ENCODE results near the gene UFSP2.

The UFSP2 gene

DNA sequence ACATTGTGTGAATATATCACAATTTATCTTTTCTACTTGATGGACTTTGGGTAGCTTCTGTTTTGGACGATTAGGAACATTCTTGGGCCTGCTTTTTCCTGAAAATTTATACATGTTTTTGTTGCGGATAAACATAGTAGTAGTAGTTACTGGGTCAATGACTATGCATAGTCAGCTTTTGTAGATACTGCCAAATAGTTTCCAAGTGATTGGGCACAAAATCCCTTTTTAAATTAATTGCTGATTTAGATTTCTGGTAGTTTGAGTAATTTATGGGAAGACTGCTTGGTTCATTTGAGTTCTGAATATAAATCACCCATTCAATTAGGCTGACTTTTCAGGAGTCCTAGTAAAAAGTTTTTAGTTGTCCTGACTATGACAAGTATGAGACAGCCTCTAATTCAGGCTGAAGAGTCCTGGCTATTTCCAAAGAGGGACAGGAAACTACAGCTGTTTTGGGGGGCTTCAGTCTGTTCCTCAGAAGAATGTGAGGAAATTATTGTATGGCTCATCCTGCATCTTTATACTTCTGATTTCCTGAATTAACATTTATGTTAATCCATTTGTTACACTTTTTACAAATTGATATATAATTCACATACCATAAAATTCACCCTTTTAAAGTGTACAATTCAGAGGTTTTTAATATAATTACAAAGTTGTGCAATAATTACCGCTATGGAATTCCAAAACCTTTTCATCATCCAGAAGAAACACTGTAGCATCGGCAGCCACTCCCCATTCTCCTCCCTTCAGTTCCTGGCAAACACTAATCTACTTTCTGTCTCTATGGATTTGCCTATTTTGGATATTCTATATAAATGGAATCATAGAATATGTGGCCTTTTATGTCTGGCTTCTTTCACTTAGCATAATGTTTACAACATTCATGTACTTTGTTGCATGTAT lies 44.2 kb downstream of the UFSP2 start:
- Histone ChIP-seq H3F3A (ENCODE audit: control insufficient read depth, insufficient read depth) (no peaks in the 10 kb centered on the region), H3K36me3 (ENCODE audit: control insufficient read depth, low read length) (no peaks in the 10 kb centered on the region), H3K4me1 (ENCODE audit: control insufficient read depth, low read length) (no peaks in the 10 kb centered on the region), H3K4me3 (ENCODE audit: low read length) (no peak overlapping the region), H4K20me1 (ENCODE audit: control insufficient read depth, insufficient read depth, low read depth, low read length) (no peaks in the 10 kb centered on the region), H3K79me2 (ENCODE audit: control insufficient read depth, low read length) (no peaks in the 10 kb centered on the region), H3K4me2 (ENCODE audit: low read length) (no peak overlapping the region), H3K27me3 (ENCODE audit: control insufficient read depth, low read length) (no peaks in the 10 kb centered on the region), H3K9me3 (ENCODE audit: control insufficient read depth, insufficient read depth, low read length) (no peaks in the 10 kb centered on the region), H3K27ac (ENCODE audit: low read depth, low read length) (no peak overlapping the region), H3K9me2 (replicated peaks; ENCODE audit: control insufficient read depth, low read length) (no peaks in the 10 kb centered on the region)
- TF ChIP-seq EZH2phosphoT487 (IDR thresholded peaks at IDR 0.05; ENCODE audit: borderline replicate concordance, low read length) = no peak
- TF ChIP-seq, protein P1, sequence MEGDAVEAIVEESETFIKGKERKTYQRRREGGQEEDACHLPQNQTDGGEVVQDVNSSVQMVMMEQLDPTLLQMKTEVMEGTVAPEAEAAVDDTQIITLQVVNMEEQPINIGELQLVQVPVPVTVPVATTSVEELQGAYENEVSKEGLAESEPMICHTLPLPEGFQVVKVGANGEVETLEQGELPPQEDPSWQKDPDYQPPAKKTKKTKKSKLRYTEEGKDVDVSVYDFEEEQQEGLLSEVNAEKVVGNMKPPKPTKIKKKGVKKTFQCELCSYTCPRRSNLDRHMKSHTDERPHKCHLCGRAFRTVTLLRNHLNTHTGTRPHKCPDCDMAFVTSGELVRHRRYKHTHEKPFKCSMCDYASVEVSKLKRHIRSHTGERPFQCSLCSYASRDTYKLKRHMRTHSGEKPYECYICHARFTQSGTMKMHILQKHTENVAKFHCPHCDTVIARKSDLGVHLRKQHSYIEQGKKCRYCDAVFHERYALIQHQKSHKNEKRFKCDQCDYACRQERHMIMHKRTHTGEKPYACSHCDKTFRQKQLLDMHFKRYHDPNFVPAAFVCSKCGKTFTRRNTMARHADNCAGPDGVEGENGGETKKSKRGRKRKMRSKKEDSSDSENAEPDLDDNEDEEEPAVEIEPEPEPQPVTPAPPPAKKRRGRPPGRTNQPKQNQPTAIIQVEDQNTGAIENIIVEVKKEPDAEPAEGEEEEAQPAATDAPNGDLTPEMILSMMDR (IDR thresholded peaks at IDR 0.05; ENCODE audit: low read depth, low read length, poor library complexity, severe bottlenecking) = no peak

DNA sequence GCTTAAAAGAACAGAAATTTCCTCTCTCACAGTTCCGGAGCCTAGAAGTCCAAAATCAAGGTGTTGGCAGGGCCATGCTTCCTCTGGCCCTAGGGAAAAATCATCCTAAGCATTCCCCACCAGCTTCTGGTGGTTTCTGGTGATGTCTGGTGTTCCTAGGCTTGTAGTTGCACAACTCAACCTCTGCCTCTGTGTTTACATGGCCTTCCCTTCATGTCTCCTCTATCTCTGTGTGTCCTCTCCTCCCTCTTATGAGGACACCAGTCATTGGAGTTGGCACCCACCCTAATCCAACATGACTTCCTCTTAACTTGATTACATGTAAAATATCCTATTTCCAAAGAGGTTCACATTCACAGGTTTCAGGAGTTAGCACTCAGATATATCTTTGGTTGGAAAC lies 45.4 kb downstream of the UFSP2 start:
- TF ChIP-seq, protein P1 (IDR thresholded peaks at IDR 0.05; ENCODE audit: low read depth, low read length, poor library complexity, severe bottlenecking) = no peak
- no peak for TF ChIP-seq EZH2phosphoT487 (IDR thresholded peaks at IDR 0.05; ENCODE audit: borderline replicate concordance, low read length)
- H3K79me2 ChIP-seq (ENCODE audit: control insufficient read depth, low read length) = no peaks in the 10 kb centered on the region
- H4K20me1 ChIP-seq (ENCODE audit: control insufficient read depth, insufficient read depth, low read depth, low read length) = no peaks in the 10 kb centered on the region
- no peaks in the 10 kb centered on the region for H3F3A ChIP-seq (ENCODE audit: control insufficient read depth, insufficient read depth)
- H3K9me2 ChIP-seq (replicated peaks; ENCODE audit: control insufficient read depth, low read length) = no peaks in the 10 kb centered on the region
- no peaks in the 10 kb centered on the region; the same call in 1 of the 2 replicates for H3K36me3 ChIP-seq (ENCODE audit: control insufficient read depth, low read length)
- no peaks in the 10 kb centered on the region for H3K27me3 ChIP-seq (ENCODE audit: control insufficient read depth, low read length)
- no peaks in the 10 kb centered on the region for H3K9me3 ChIP-seq (ENCODE audit: control insufficient read depth, insufficient read depth, low read length)
- H3K27ac ChIP-seq (ENCODE audit: low read depth, low read length) = no peak overlapping the region
- no peaks in the 10 kb centered on the region for H3K4me1 ChIP-seq (ENCODE audit: control insufficient read depth, low read length)
- no peak overlapping the region for H3K4me3 ChIP-seq (ENCODE audit: low read length)
- no peak overlapping the region for H3K4me2 ChIP-seq (ENCODE audit: low read length)

DNA sequence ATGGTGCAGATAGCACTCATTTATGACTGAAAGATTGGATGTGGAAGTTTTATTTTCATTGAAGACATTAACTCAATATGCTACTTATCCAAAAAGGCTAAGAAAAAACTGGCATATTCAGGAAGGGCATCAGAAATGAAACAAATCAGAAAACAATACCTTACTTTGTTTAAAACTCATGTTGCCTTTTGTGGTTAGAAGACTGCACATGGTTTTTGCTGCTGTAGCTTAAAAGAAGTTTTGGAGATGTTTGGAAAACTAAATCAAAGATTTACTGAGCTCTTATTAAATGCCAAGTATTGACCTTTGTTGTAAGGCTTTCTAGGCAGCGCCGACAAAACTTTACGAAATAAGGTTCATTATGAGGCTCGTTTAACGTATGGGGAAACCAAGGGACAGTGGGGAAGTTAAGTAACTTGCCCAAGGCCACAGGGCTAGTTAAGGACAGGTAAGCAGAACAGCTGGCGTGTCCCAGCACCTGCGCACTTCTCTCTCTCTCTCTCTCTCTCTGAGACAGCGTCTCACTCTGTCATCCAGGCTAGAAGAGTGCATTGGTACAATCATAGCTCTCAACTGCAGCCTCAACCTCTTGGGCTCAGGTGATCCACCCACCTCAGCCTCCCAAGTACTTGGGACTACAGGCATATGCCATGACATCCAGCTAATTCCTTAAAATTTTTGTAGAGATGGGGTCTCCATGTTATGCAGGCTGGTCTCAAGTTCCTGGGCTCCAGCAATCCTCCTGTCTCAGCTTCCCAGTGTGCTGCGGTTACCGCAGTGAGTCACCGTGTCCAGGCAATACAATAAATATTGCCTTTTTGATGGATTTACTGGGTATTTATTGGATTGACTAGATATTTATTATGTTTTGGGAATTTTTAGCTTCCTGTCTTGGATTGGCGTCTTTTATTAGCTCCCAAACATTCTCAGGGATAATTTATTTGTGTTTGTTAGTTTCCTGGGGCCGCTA lies 46.2 kb downstream of the UFSP2 start:
- H4K20me1 ChIP-seq (ENCODE audit: control insufficient read depth, insufficient read depth, low read depth, low read length) = no peaks in the 10 kb centered on the region
- no peak for TF ChIP-seq EZH2phosphoT487 (IDR thresholded peaks at IDR 0.05; ENCODE audit: borderline replicate concordance, low read length)
- TF ChIP-seq, protein P1 (IDR thresholded peaks at IDR 0.05; ENCODE audit: low read depth, low read length, poor library complexity, severe bottlenecking) = no peak

More for the DNA sequence above, 46.2 kb downstream of the UFSP2 start:
- H3K79me2 ChIP-seq (ENCODE audit: control insufficient read depth, low read length) = no peaks in the 10 kb centered on the region
- H3K4me2 ChIP-seq (ENCODE audit: low read length) = no peak overlapping the region
- H3K4me3 ChIP-seq (ENCODE audit: low read length) = no peak overlapping the region
- H3K4me1 ChIP-seq (ENCODE audit: control insufficient read depth, low read length) = no peaks in the 10 kb centered on the region
- H3K9me2 ChIP-seq (replicated peaks; ENCODE audit: control insufficient read depth, low read length) = no peaks in the 10 kb centered on the region
- H3K9me3 ChIP-seq (ENCODE audit: control insufficient read depth, insufficient read depth, low read length) = no peaks in the 10 kb centered on the region
- no peaks in the 10 kb centered on the region; the same call in 1 of the 2 replicates for H3K36me3 ChIP-seq (ENCODE audit: control insufficient read depth, low read length)
- H3K27ac ChIP-seq (ENCODE audit: low read depth, low read length) = no peak overlapping the region
- H3F3A ChIP-seq (ENCODE audit: control insufficient read depth, insufficient read depth) = no peaks in the 10 kb centered on the region
- no peaks in the 10 kb centered on the region for H3K27me3 ChIP-seq (ENCODE audit: control insufficient read depth, low read length)
